Glutamatergic neuron (in vitro differentiated cells): ENCODE results near the gene NUB1. TPM values are rescaled to one million over a fixed set of nuclear protein-coding genes. Genes with fewer than 3 reads are reported as not detected.

Experiments
- DNase-seq: peaks from one replicate; pipeline ENCODE4 v3.0.0; 2022
- H3K27ac Mint-ChIP-seq: one replicate; pipeline ENCODE4 v1.8.0; 2020; ENCODE audit warnings: mild to moderate bottlenecking, mixed read lengths, inconsistent platforms; ENCODE audit not compliant: unreplicated experiment
- H3K27me3 Mint-ChIP-seq: one replicate; pipeline ENCODE4 v1.8.0; 2020; ENCODE audit warnings: mild to moderate bottlenecking, moderate library complexity, mixed read lengths, inconsistent platforms; ENCODE audit not compliant: unreplicated experiment
- H3K36me3 Mint-ChIP-seq: one replicate; pipeline ENCODE4 v1.8.0; 2020; ENCODE audit warnings: mild to moderate bottlenecking, mixed read lengths, inconsistent platforms; ENCODE audit not compliant: unreplicated experiment
- H3K4me1 Mint-ChIP-seq: one replicate; pipeline ENCODE4 v1.8.0; 2020; ENCODE audit warnings: mild to moderate bottlenecking, low read depth, mixed read lengths, inconsistent platforms; ENCODE audit not compliant: unreplicated experiment
- H3K4me3 Mint-ChIP-seq: one replicate; pipeline ENCODE4 v1.8.0; 2020; ENCODE audit warnings: mild to moderate bottlenecking, mixed read lengths, inconsistent platforms; ENCODE audit not compliant: unreplicated experiment
- H3K9me3 Mint-ChIP-seq: one replicate; pipeline ENCODE4 v1.8.0; 2020; ENCODE audit warnings: mild to moderate bottlenecking, moderate library complexity, mixed read lengths, inconsistent platforms; ENCODE audit not compliant: unreplicated experiment
- total RNA-seq: library from RNA; stranded (reverse); fragmentation: NEBNext Ultra II Directional; extraction: Animal tissue kit (Norgen Biotek cat#: 25700); gene quantifications from one replicate; pipeline ENCODE4 v1.2.1, GENCODE V29; 2021; ENCODE audit not compliant: unreplicated experiment
- TF ChIP-seq, protein P1 (sequence below): fragments of 200-600 bp; sonication (generic); IDR thresholded peaks from one replicate; pipeline ENCODE4 v1.5.0; 2021; ENCODE audit not compliant: partially characterized antibody, unreplicated experiment

The NUB1 gene
- total RNA-seq, 1 donor from 2014 or later = 41.6 TPM

DNA sequence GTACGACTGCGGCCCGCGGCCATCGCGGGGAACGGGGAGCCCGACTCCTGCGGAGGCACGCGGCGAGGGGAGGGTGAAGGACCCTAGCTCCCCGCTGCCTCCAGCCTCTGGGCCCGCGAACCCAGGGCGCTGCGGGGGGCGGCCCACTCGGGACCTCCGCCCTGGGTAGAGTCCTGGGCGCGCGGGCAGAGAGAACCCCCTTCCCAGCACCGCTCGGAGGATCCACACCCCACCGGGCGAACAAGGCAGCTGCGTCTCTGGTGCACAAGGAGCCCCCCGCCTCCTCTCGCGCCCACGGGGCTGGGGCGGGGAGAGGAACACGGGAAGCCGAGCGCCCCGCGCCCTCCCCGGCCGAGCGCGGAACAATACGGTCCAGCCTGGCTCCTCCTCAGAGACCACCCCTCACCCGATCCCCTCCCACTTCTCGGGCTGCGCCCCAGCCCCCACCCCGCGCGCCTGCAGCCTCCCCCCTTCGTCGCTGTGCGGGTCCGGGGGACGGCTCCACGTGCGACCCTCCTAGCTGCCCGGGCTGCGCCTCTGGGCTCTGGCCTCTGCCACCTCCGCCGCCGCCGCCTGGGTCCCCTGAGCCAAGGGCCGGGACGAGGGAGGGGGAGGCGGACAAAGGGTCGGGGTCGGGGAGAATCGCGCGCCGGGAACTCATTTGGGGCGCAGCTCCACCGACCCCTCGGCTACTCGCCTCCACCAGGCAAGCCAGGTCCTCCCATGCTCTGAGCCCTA lies 68.2 kb downstream of the NUB1 start, which contains the start of gene WDR86:
WDR86 (minus strand) TSS at position 372 of the 738 bp plus-strand sequence. CDS start 449 bp downstream, outside the sequence.
- Mint-ChIP-seq H3K4me3 (peak within 1 kb of the TSS; percentile 88), H3K27me3 (peaks cover 13% of the 10 kb centered on the region), H3K9me3 (peaks cover 8% of the 10 kb centered on the region), H3K27ac (peak within 1 kb of the TSS; percentile 89), H3K36me3 (no peaks in the 10 kb centered on the region), H3K4me1 (peaks cover 6% of the 10 kb centered on the region)
- TF ChIP-seq, protein P1, sequence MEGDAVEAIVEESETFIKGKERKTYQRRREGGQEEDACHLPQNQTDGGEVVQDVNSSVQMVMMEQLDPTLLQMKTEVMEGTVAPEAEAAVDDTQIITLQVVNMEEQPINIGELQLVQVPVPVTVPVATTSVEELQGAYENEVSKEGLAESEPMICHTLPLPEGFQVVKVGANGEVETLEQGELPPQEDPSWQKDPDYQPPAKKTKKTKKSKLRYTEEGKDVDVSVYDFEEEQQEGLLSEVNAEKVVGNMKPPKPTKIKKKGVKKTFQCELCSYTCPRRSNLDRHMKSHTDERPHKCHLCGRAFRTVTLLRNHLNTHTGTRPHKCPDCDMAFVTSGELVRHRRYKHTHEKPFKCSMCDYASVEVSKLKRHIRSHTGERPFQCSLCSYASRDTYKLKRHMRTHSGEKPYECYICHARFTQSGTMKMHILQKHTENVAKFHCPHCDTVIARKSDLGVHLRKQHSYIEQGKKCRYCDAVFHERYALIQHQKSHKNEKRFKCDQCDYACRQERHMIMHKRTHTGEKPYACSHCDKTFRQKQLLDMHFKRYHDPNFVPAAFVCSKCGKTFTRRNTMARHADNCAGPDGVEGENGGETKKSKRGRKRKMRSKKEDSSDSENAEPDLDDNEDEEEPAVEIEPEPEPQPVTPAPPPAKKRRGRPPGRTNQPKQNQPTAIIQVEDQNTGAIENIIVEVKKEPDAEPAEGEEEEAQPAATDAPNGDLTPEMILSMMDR = peak; percentile 12
- peak; percentile 74 for DNase-seq

DNA sequence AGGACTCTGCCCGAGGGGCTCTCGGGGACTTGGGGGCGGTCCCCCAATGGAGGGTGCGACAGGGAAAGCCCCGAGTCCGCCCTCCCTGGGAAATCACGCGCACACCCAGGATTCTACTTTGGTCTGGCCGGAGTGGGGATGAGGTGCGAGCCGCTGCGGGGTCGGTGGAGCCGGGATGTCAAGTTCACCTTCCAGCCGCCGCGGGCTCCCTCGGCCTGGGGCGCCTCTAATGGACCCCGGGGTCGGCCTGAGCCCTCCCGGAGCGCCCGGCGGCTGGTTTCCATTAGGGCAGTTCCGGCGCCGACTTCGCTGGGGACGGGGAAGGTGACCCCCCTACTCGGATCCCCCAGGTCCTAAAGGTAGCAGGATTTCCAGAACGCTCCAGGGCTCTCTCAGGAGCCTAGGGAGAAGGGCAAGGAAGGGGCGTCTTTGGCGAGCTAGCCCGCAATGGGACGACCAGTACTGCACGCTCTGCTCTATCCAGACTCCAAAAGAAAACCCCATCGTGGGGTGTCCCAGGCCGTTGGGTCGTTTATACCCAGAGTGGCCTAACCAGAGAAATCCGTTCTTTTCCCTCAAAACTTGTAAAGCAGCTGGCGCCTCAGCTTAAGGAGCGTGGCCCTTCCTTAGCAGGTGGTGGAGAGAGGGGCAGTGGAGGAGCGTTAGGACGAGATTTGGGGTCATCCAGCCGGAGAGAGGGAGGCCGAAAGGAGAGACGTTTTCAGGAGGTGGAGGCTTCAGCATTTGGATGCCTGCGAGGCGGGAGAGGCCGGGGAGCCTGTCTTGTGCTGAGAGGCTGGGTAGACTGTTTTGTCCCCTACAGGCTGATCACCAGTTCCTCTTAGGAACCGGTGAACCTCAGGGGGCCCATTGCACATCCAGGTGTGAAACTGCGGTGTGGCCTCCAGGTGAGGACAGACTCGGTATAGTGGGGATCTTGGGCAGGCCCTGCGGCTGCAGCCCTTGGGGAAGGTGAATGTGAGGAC lies 69.1 kb downstream of the NUB1 start:
- DNase-seq = peak; percentile 80
- Mint-ChIP-seq H3K27me3 (peaks cover 13% of the 10 kb centered on the region), H3K9me3 (peaks cover 11% of the 10 kb centered on the region), H3K4me3 (peak overlapping the region; percentile 83), H3K36me3 (no peaks in the 10 kb centered on the region), H3K4me1 (peaks cover 6% of the 10 kb centered on the region), H3K27ac (peak overlapping the region; percentile 70)
- TF ChIP-seq, protein P1 = no peak

DNA sequence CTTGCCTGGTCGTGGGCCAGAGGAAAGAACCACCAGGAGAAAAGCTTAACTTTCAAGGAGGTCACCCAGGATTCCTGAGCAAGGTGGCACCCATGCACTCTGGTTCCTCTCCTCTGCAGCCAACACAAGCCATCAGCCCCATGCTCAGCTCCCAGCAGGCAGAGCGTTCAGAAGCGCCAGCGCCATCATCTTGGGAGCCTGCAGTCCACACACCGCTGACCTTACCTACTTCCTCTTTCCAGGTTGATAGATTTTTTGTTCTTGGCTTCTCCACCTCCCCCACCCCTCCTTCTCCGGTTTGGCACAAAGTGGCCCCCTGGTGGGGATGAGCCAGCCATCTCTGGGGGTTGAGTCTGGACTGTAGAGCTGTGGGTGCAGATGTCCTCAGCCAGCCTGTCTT lies 69.9 kb downstream of the NUB1 start:
- Mint-ChIP-seq H3K9me3 (peaks cover 11% of the 10 kb centered on the region), H3K4me1 (peaks cover 6% of the 10 kb centered on the region), H3K27ac (no peak overlapping the region), H3K27me3 (peaks cover 13% of the 10 kb centered on the region), H3K36me3 (no peaks in the 10 kb centered on the region), H3K4me3 (no peak overlapping the region)
- TF ChIP-seq, protein P1 = no peak
- DNase-seq = no peak

DNA sequence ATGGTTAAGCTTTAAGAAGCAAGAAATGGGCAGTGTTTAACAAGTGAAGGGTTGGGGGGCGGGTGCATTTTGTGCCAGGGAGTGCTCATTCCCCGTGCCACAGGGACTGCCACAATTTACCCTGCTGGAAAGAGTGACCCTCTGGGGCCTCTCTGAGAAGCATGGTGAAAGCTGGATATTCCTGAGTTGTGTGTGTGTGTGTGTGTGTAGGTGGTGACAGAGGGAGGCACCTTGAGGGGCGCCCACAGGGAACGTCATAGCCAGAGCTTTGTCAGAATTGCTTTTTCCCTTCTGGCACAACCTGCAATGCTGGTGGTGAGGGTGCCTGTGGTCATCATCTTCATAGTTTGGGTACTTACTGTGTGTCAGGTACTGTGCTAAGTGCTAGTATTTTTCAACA lies 70.7 kb downstream of the NUB1 start:
- TF ChIP-seq, protein P1 = no peak
- no peak for DNase-seq
- no peak overlapping the region for H3K4me3 Mint-ChIP-seq
- H3K27me3 Mint-ChIP-seq = peaks cover 13% of the 10 kb centered on the region
- H3K36me3 Mint-ChIP-seq = no peaks in the 10 kb centered on the region
- H3K9me3 Mint-ChIP-seq = peaks cover 11% of the 10 kb centered on the region
- H3K4me1 Mint-ChIP-seq = peaks cover 6% of the 10 kb centered on the region
- no peak overlapping the region for H3K27ac Mint-ChIP-seq
